Muscle of leg (tissue), 16 donors: Measurements from ENCODE around the gene DOCK1. TPM values are rescaled to one million over a fixed set of nuclear protein-coding genes. Genes with fewer than 3 reads are reported as not detected.

ENCODE experiments used
- DNase-seq: peaks from one replicate; pipeline ENCODE4 v3.0.0; 2013
- H3K27ac ChIP-seq: one replicate; pipeline ENCODE4 v1.5.1; 2013; ENCODE audit warnings: mild to moderate bottlenecking, low read length, control low read depth
- H3K27me3 ChIP-seq: one replicate; pipeline ENCODE4 v1.6.1; 2013; ENCODE audit warnings: low read length; ENCODE audit not compliant: control insufficient read depth, insufficient read depth
- H3K36me3 ChIP-seq: one replicate; pipeline ENCODE4 v1.6.1; 2013; ENCODE audit warnings: low read length; ENCODE audit not compliant: control insufficient read depth, insufficient read depth
- H3K4me1 ChIP-seq: one replicate; pipeline ENCODE4 v1.6.1; 2013; ENCODE audit warnings: low read length; ENCODE audit not compliant: control insufficient read depth, insufficient read depth
- H3K4me3 ChIP-seq: one replicate; pipeline ENCODE4 v1.5.1; 2013; ENCODE audit warnings: low read length, control low read depth
- H3K9me3 ChIP-seq: replicated peaks from 2 replicates; pipeline ENCODE4 v1.6.1; 2013; ENCODE audit warnings: low read depth, low read length; ENCODE audit not compliant: control insufficient read depth
- WGBS: methylation state at CpG from one replicate; pipeline ENCODE4 v1.1.5; 2013; ENCODE audit warnings: missing lambda C conversion rate; ENCODE audit not compliant: insufficient coverage; 5-methylcytosine and 5-hydroxymethylcytosine counted together
- long read RNA-seq, 11 donors: transcript quantifications; one replicate each; lab custom pipeline, GENCODE V29; 2026
- polyA plus RNA-seq, 8 donors: library from polyadenylated mRNA; unstranded; fragments of 120-200 nt; gene quantifications; one replicate each; pipeline versions ENCODE4 v1.2.1 to v1.2.3, GENCODE V29; 2013; ENCODE audit warnings: inconsistent platforms in 1 of 8, low replicate concordance in 1 of 8; ENCODE audit not compliant: insufficient read length in 8 of 8, insufficient read depth in 1 of 8
- total RNA-seq: library from RNA; stranded (reverse); fragments of 120-200 nt; gene quantifications from one replicate; pipeline ENCODE4 v1.2.4, GENCODE V29; 2013

The DOCK1 gene
- 43.5 TPM for total RNA-seq
- 10 to 100 TPM; 27.3 to 52.9 (median 36.7) TPM for polyA plus RNA-seq
- long read RNA-seq, donor 1 = 0 reads
- long read RNA-seq, donor 2 = 0 reads
- long read RNA-seq, donor 3, partial matches to known transcripts = 11 of 11 reads
- long read RNA-seq, donor 3, other reads (novel, unspliced or antisense) = 0 of 11 reads
- long read RNA-seq, donor 4 = 0 reads
- long read RNA-seq, donor 5, full-length matches to known transcripts = 3 of 23 reads
- long read RNA-seq, donor 5, partial matches to known transcripts = 20 of 23 reads
- long read RNA-seq, donor 5, other reads (novel, unspliced or antisense) = 0 of 23 reads
- long read RNA-seq, donor 6, partial matches to known transcripts = 7 of 7 reads
- long read RNA-seq, donor 6, other reads (novel, unspliced or antisense) = 0 of 7 reads
- long read RNA-seq, donor 7, full-length matches to known transcripts = 1 of 1 reads
- long read RNA-seq, donor 7, partial matches to known transcripts = 0 of 1 reads
- long read RNA-seq, donor 7, other reads (novel, unspliced or antisense) = 0 of 1 reads
- long read RNA-seq, donor 8 = 0 reads
- long read RNA-seq, donor 9 = 0 reads
- long read RNA-seq, donor 10 = 0 reads
- long read RNA-seq, donor 11, partial matches to known transcripts = 10 of 10 reads
- long read RNA-seq, donor 11, other reads (novel, unspliced or antisense) = 0 of 10 reads

- Histone ChIP-seq H3K9me3 (no peaks in the 10 kb centered on the region), H3K4me3 (peak within 1 kb of the TSS; percentile 78), H3K27ac (peak within 1 kb of the TSS; percentile 59), H3K4me1 (peaks cover 21% of the 10 kb centered on the region), H3K36me3 (peaks cover 7% of the 10 kb centered on the region), H3K27me3 (no peaks in the 10 kb centered on the region)
- peak; percentile 91 for DNase-seq
- under 1% methylated on average over 106 of the region's 108 CpGs for WGBS
Measured at GRCh38 chr10:126904818-126905701, at the start of gene DOCK1. Gene DOCK1, plus strand, starts transcription at chr10:126905428. Its CDS starts 90 bp downstream, at chr10:126905518.

GRCh38 chr10:126857178-126857806 is 47.9 kb upstream of the DOCK1 start:
- no peak for DNase-seq
- Histone ChIP-seq H3K36me3 (no peaks in the 10 kb centered on the region), H3K9me3 (peaks cover 2% of the 10 kb centered on the region), H3K27ac (no peak overlapping the region), H3K27me3 (no peaks in the 10 kb centered on the region), H3K4me1 (no peaks in the 10 kb centered on the region), H3K4me3 (no peak overlapping the region)
- WGBS = 93% methylated on average over 7 of the region's 8 CpGs

GRCh38 chr10:126867567-126868365 is 37.5 kb upstream of the DOCK1 start:
- Histone ChIP-seq H3K27ac (no peak overlapping the region), H3K4me3 (no peak overlapping the region), H3K36me3 (no peaks in the 10 kb centered on the region), H3K27me3 (no peaks in the 10 kb centered on the region), H3K4me1 (no peaks in the 10 kb centered on the region), H3K9me3 (no peaks in the 10 kb centered on the region)
- no peak for DNase-seq
- WGBS = 98% methylated on average over 5 of the region's 9 CpGs

- no peaks in the 10 kb centered on the region for H3K9me3 ChIP-seq
- H3K36me3 ChIP-seq = no peaks in the 10 kb centered on the region
- no peaks in the 10 kb centered on the region for H3K4me1 ChIP-seq
- DNase-seq = no peak
- WGBS = 82% methylated on average over 4 of the region's 6 CpGs
- H3K4me3 ChIP-seq = no peak overlapping the region
- no peak overlapping the region for H3K27ac ChIP-seq
- H3K27me3 ChIP-seq = no peaks in the 10 kb centered on the region
Measured at GRCh38 chr10:126868371-126868770, 36.9 kb upstream of the DOCK1 start.

GRCh38 chr10:126872135-126872534 is 33.1 kb upstream of the DOCK1 start:
- H3K4me3 ChIP-seq = no peak overlapping the region
- H3K36me3 ChIP-seq = no peaks in the 10 kb centered on the region
- H3K27ac ChIP-seq = no peak overlapping the region
- 97% methylated on average over 4 of the region's 7 CpGs for WGBS
- DNase-seq = no peak
- H3K4me1 ChIP-seq = no peaks in the 10 kb centered on the region
- no peaks in the 10 kb centered on the region for H3K27me3 ChIP-seq
- no peaks in the 10 kb centered on the region for H3K9me3 ChIP-seq

GRCh38 chr10:126872768-126873167 is 32.5 kb upstream of the DOCK1 start:
- Histone ChIP-seq H3K4me3 (no peak overlapping the region), H3K27ac (no peak overlapping the region), H3K27me3 (no peaks in the 10 kb centered on the region), H3K36me3 (no peaks in the 10 kb centered on the region), H3K9me3 (no peaks in the 10 kb centered on the region), H3K4me1 (no peaks in the 10 kb centered on the region)
- no peak for DNase-seq
- no CpG with 5 or more reads among the region's 3 CpGs for WGBS

GRCh38 chr10:126876456-126876855 is 28.8 kb upstream of the DOCK1 start:
- 92% methylated on average over 2 of the region's 3 CpGs for WGBS
- DNase-seq = no peak
- Histone ChIP-seq H3K27me3 (no peaks in the 10 kb centered on the region), H3K27ac (no peak overlapping the region), H3K4me1 (no peaks in the 10 kb centered on the region), H3K4me3 (no peak overlapping the region), H3K36me3 (no peaks in the 10 kb centered on the region), H3K9me3 (no peaks in the 10 kb centered on the region)

- WGBS = 60% methylated on average over 1 of the region's 2 CpGs
- no peak for DNase-seq
- peaks cover 4% of the 10 kb centered on the region for H3K27me3 ChIP-seq
- H3K4me1 ChIP-seq = no peaks in the 10 kb centered on the region
- no peaks in the 10 kb centered on the region for H3K36me3 ChIP-seq
- H3K9me3 ChIP-seq = no peaks in the 10 kb centered on the region
- H3K4me3 ChIP-seq = no peak overlapping the region
- H3K27ac ChIP-seq = no peak overlapping the region
Measured at GRCh38 chr10:126877390-126877789, 27.8 kb upstream of the DOCK1 start.

- no peaks in the 10 kb centered on the region for H3K36me3 ChIP-seq
- WGBS = 82% methylated on average over 9 of the region's 10 CpGs
- peaks cover 4% of the 10 kb centered on the region for H3K27me3 ChIP-seq
- no peaks in the 10 kb centered on the region for H3K9me3 ChIP-seq
- no peak for DNase-seq
- H3K4me3 ChIP-seq = no peak overlapping the region
- H3K27ac ChIP-seq = no peak overlapping the region
- H3K4me1 ChIP-seq = no peaks in the 10 kb centered on the region
Measured at GRCh38 chr10:126878594-126878993, 26.6 kb upstream of the DOCK1 start.
